ENCODE data around the gene OPCML.

DNA sequence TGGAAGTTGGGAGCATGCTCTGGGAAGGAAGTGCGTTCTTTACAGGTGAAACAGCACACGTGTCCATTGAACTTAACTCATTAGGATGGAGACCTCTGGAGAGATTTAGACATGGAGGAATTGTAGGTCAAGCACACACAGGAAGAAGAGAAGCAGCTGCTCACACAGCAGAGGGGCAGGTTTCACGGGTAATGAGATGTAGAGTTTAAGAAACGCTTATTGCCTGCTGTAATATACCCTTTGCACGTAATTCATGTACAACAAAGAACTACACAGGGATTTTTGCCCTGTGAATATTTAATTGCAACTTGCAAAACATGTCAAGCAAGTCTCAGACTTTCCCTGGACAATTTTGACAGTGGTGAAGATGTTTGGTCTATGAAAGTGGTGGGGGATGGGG, 508.0 kb downstream of the OPCML start:
- TF ChIP-seq EZH2 (IDR thresholded peaks at IDR 0.05; ENCODE audit: borderline replicate concordance, low read length), result no peak
- TF ChIP-seq, protein P1, sequence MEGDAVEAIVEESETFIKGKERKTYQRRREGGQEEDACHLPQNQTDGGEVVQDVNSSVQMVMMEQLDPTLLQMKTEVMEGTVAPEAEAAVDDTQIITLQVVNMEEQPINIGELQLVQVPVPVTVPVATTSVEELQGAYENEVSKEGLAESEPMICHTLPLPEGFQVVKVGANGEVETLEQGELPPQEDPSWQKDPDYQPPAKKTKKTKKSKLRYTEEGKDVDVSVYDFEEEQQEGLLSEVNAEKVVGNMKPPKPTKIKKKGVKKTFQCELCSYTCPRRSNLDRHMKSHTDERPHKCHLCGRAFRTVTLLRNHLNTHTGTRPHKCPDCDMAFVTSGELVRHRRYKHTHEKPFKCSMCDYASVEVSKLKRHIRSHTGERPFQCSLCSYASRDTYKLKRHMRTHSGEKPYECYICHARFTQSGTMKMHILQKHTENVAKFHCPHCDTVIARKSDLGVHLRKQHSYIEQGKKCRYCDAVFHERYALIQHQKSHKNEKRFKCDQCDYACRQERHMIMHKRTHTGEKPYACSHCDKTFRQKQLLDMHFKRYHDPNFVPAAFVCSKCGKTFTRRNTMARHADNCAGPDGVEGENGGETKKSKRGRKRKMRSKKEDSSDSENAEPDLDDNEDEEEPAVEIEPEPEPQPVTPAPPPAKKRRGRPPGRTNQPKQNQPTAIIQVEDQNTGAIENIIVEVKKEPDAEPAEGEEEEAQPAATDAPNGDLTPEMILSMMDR (conservative IDR thresholded peaks at IDR 0.05 in 1 of 2, IDR thresholded peaks at IDR 0.05 in 1 of 2; ENCODE audit: extremely low read depth in 1 of 2, insufficient read depth in 1 of 2, low read depth in 1 of 2, low read length in 2 of 2), result no peak

Measured in mammary epithelial cell (primary cell).